ENCODE results near the gene NECTIN2.
A peak's percentile ranks its signal among the peaks of the same experiment; 100 is the strongest.
"Not testable (repeated sequence)": the region's sequence is repeated elsewhere in the genome, so short reads cannot be mapped to it uniquely, and the experiment has no call there.

Gene NECTIN2

DNA sequence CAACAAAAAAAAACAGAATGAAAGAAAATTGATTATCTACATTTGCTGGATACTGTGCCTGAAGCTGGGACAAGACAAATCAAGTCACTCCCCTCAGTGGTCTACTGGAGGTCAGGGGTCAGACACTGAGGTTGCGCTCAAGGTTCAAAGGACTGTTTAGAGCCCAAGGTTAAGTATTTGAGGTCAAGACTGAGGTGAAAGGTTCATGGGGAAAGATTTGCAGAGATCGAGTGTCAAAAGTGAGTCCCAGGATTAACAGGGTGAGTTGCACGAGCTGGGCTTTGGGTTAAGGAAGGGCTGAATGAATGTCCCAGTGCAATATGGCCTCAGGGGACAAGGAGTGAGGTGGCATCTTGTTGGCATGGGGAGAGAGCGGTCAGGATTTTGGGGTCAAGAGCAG, 41.6 kb downstream of the NECTIN2 start:
- no peak for DNase-seq

- not testable (repeated sequence) for DNase-seq
Measured at GRCh38 chr19:44888335-44888734, 42.2 kb downstream of the NECTIN2 start.

DNA sequence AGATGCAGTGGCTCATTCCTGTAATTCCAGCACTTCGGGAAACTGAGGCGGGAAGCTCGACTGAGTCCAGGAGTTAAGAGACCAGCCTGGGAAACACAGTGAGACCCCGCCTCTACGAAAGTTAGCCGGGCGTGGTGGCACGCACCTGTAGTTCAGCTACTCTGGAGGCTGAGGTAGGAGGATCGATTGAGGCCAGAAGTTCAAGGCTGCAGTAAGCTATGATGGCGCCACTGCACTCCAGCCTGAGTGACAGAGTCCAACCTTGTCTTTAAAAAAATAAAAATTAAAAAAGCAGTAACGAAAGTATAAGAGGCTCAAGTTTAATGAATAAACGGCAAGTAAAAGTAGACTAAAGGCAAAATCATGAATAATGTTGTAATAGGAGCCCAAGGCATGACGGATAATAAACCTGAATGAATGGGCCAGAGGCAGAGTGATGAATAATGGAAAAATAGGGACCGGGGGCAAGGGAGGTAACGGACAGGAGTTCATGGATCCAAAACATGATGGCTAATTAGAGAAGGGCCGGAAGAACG, 43.8 kb downstream of the NECTIN2 start:
- no peak for DNase-seq

- DNase-seq: no peak
Measured at GRCh38 chr19:44890366-44891015, 44.4 kb downstream of the NECTIN2 start.

DNA sequence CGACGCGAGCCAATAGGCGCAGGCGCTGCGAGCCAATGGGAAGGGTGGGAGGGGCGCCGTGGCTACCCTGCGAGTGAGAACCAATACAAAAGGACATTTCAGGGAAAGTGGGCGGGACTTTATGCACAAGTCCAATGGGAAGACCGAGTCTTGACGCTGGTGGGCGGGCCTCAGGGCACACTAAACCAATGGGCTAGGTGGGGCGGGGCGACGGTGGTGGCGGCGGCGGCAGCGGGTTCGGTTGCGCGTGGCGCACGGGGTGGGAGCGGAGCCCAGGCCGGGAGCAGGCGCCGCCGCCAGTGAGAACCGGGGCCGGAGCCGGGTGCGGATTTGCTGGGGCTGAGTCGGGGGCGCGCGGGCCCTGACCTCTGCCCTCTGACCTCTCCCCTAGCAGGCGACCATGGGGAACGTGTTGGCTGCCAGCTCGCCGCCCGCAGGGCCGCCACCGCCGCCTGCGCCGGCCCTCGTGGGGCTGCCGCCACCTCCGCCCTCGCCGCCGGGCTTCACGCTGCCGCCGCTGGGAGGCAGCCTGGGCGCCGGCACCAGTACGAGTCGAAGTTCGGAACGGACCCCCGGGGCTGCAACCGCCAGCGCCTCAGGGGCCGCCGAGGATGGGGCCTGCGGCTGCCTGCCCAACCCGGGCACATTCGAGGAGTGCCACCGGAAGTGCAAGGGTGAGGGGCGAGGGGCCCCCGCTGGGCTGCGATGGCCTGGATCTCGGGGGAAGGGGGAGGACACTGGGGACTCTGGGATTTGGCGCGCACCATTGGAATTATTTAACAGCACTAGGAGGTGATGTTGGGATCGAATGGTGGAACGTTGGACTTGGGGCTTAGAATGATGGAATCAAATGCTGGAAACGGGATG, 45.2 kb downstream of the NECTIN2 start, which contains the start of gene TOMM40:
Gene TOMM40, plus strand, starts transcription at position 239 of the 867 bp plus-strand sequence. Its CDS starts 162 bp downstream, at position 401.
- peak; percentile 100 for DNase-seq

DNA sequence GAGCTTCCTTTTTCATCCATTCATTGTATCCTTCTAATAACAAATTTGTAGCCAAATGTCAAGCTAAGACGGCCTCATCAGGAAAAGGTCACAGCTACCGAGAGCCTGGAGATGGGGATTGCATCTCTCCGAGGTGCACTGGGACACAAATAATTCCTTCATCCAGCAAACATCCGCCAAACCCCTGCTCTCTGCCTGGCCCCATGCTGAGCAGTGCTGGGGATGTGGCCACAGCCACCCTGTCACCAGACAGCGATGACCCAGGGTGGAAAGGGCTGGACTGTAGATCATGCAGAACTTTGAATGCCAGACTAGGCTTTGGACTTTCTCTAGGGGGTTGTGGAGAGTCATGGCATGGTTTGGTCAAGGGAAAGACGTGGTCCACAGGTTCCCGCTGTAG, 46.8 kb downstream of the NECTIN2 start:
- no peak for DNase-seq

DNA sequence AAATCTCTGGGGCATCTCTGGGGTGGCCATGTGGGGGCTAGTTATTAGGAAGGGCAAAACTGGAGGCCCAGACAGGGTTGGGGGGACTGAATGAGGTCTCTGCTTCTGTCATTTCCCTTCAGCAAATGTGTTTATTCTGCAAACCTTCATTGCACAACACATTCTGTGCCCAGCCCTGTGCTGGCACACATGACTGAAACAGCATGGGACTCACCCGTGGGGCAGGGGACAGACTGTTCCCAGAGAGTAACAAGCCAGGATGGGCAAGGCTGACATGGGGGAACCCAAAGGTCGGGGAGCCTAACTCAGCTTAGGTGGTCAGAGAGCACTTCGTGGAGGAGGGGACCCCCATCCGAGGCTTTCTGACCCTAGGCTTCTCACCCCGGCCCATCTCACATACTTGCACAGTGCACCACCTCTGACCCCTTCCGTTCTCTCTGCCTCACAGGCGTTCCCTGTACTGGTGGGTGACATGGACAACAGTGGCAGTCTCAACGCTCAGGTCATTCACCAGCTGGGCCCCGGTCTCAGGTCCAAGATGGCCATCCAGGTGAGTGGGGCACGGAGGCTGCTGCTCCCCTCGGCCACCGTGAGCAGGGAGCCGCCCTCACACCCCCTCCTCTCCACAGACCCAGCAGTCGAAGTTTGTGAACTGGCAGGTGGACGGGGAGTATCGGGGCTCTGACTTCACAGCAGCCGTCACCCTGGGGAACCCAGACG, 47.4 kb downstream of the NECTIN2 start:
- DNase-seq: no peak

GRCh38 chr19:44894052-44894400, 47.9 kb downstream of the NECTIN2 start:
- no peak for DNase-seq

- DNase-seq: no peak
Measured at GRCh38 chr19:44894946-44895345, 48.8 kb downstream of the NECTIN2 start.

DNA sequence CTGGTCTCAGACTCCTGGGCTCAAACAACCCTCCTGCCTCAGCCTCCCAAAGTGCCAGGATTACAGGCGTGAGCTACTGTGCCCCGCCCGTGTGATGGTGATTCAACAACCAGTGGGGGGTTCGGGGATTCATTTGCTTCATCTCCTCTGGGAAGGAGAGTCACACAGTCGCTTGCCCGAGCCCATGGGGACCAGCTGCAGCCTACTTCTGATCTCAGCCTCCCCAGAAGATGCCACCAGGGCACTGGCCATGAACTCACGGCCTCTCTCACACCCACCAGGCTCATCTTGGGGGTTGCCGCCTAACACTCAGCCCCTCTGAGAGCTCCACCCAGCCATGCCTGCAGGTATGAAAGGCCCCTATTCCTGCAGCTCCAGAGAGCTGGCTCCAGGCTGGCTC, 51.7 kb downstream of the NECTIN2 start:
- no peak for DNase-seq

GRCh38 chr19:44900328-44901244, 54.5 kb downstream of the NECTIN2 start:
- no peak for DNase-seq

GRCh38 chr19:44903216-44903601, 57.1 kb downstream of the NECTIN2 start:
- no peak for DNase-seq

- DNase-seq: peak; percentile 85
Measured at GRCh38 chr19:44903602-44904425, 57.7 kb downstream of the NECTIN2 start.

GRCh38 chr19:44904426-44904994, 58.4 kb downstream of the NECTIN2 start:
- peak; percentile 31 for DNase-seq

DNA sequence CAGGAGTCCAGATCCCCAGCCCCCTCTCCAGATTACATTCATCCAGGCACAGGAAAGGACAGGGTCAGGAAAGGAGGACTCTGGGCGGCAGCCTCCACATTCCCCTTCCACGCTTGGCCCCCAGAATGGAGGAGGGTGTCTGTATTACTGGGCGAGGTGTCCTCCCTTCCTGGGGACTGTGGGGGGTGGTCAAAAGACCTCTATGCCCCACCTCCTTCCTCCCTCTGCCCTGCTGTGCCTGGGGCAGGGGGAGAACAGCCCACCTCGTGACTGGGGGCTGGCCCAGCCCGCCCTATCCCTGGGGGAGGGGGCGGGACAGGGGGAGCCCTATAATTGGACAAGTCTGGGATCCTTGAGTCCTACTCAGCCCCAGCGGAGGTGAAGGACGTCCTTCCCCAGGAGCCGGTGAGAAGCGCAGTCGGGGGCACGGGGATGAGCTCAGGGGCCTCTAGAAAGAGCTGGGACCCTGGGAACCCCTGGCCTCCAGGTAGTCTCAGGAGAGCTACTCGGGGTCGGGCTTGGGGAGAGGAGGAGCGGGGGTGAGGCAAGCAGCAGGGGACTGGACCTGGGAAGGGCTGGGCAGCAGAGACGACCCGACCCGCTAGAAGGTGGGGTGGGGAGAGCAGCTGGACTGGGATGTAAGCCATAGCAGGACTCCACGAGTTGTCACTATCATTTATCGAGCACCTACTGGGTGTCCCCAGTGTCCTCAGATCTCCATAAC, 59.5 kb downstream of the NECTIN2 start, which contains the start of gene APOE:
Gene APOE, plus strand, starts transcription at position 360 of the 724 bp plus-strand sequence. CDS start 829 bp downstream, outside the sequence.
- DNase-seq: no peak

DNA sequence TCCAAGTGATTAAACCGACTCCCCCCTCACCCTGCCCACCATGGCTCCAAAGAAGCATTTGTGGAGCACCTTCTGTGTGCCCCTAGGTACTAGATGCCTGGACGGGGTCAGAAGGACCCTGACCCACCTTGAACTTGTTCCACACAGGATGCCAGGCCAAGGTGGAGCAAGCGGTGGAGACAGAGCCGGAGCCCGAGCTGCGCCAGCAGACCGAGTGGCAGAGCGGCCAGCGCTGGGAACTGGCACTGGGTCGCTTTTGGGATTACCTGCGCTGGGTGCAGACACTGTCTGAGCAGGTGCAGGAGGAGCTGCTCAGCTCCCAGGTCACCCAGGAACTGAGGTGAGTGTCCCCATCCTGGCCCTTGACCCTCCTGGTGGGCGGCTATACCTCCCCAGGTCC, 61.5 kb downstream of the NECTIN2 start:
- no peak for DNase-seq

GRCh38 chr19:44908074-44908835, 62.2 kb downstream of the NECTIN2 start:
- DNase-seq: no peak

DNA sequence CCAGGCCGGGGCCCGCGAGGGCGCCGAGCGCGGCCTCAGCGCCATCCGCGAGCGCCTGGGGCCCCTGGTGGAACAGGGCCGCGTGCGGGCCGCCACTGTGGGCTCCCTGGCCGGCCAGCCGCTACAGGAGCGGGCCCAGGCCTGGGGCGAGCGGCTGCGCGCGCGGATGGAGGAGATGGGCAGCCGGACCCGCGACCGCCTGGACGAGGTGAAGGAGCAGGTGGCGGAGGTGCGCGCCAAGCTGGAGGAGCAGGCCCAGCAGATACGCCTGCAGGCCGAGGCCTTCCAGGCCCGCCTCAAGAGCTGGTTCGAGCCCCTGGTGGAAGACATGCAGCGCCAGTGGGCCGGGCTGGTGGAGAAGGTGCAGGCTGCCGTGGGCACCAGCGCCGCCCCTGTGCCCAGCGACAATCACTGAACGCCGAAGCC, 62.8 kb downstream of the NECTIN2 start:
- no peak for DNase-seq

- no peak for DNase-seq
Measured at GRCh38 chr19:44909775-44910174, 63.7 kb downstream of the NECTIN2 start.

All from activated CD4-positive, alpha-beta T cell treated with anti-CD3 and anti-CD28 coated beads for 48 hours (primary cell).